ENCODE measurements around the gene ANXA1.

Gene ANXA1

DNA sequence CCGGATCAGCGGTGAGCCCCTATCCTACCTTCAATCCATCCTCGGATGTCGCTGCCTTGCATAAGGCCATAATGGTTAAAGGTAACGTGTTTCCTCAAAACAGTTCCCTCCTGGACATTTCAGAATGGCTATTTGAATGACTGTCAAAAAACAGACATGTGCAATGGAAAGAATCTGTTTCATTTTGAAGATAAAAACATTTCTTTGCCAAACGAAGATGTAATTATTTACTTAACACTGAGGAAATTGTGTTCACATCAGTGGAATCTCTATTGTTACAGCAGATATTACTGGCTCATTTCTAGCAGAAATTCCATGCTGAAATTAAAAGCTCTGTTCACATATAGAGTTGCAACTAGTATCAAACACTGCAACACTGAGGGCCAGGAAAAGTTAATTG is 7.1 kb downstream of the ANXA1 start:
- TF ChIP-seq CTCF (IDR thresholded peaks at IDR 0.05): no peak
- Histone ChIP-seq H3K27ac (peak overlapping the region; percentile 70), H3K9me3 (no peaks in the 10 kb centered on the region), H3K4me3 (ENCODE audit: low read depth in 1 of 2, low read length in 1 of 2) (no peak overlapping the region), H3K36me3 (peaks cover 54% of the 10 kb centered on the region), H3K4me1 (ENCODE audit: control insufficient read depth in 1 of 2, insufficient read depth in 1 of 2, low read depth in 1 of 2, low read length in 1 of 2) (peaks cover 49 to 54% of the 10 kb centered on the region in 2 experiments), H3K27me3 (no peaks in the 10 kb centered on the region)

DNA sequence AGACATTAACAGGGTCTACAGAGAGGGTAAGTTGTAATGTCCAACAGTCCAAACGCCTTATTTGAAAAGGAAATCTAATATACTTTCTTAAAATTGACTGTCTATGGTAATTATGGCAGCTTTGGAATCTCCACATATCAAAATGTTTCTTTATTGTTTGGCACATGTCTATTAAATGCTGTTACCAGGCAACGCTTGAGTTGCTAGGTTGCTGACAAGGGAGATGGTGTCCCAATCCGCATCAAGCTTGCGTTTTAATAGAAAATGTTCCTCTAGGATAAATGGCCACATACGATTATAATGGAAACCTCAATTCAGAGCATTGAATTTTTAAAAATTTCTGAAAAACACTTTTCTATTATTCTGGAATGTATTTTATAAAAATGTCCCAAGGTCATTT is 9.2 kb downstream of the ANXA1 start:
- no peak for TF ChIP-seq CTCF (IDR thresholded peaks at IDR 0.05)
- Histone ChIP-seq H3K9me3 (no peaks in the 10 kb centered on the region), H3K4me1 (ENCODE audit: control insufficient read depth in 1 of 2, insufficient read depth in 1 of 2, low read depth in 1 of 2, low read length in 1 of 2) (peaks cover 28 to 33% of the 10 kb centered on the region in 2 experiments), H3K27me3 (no peaks in the 10 kb centered on the region), H3K4me3 (ENCODE audit: low read depth in 1 of 2, low read length in 1 of 2) (no peak overlapping the region), H3K36me3 (peaks cover 75% of the 10 kb centered on the region), H3K27ac (peak overlapping the region; percentile 2)

DNA sequence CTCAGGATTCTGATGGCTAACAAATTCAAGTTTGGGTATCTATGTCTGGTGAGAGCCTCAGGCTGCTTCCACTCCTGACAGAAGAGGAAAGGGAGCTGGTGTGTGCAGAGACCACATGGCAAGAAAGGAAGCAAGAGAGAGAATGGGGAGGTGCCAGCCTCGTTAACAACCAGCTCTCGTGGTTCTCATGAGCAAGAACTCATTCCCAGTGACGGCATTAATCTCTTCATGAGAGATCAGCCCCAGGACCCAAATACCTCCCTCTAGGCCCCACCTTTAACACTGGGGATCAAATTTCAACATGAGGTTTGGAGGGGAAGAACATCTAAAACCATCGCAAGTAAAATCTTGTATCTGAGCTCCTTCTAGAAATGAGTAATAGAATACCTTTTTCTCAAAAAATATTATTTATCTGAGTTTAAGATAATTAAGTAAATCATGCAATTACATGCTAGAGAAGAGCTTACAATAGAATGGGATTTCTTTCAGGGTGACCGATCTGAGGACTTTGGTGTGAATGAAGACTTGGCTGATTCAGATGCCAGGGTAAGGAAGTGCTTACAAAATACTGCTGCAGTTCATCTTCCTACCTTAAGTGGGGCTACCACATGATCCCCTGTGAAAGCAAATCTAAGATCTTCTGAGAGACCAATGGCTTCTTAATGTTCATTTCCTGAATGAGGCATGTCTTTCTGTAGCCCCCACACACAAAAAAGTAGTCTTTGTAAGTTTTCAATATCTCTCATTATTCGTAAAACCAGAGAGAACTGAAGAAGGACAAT is 11.5 kb downstream of the ANXA1 start:
- H3K9me3 ChIP-seq: no peaks in the 10 kb centered on the region
- H3K4me1 ChIP-seq (ENCODE audit: control insufficient read depth in 1 of 2, insufficient read depth in 1 of 2, low read depth in 1 of 2, low read length in 1 of 2): peaks cover 13 to 14% of the 10 kb centered on the region in 2 experiments
- H3K27me3 ChIP-seq: no peaks in the 10 kb centered on the region
- no peak for TF ChIP-seq CTCF (IDR thresholded peaks at IDR 0.05)
- H3K27ac ChIP-seq: peak overlapping the region; percentile 53
- no peak overlapping the region for H3K4me3 ChIP-seq (ENCODE audit: low read depth in 1 of 2, low read length in 1 of 2)
- H3K36me3 ChIP-seq: peaks cover 95% of the 10 kb centered on the region

- no peak for TF ChIP-seq CTCF (IDR thresholded peaks at IDR 0.05)
- Histone ChIP-seq H3K4me1 (ENCODE audit: control insufficient read depth in 1 of 2, insufficient read depth in 1 of 2, low read depth in 1 of 2, low read length in 1 of 2) (peaks cover 11% of the 10 kb centered on the region in 2 experiments), H3K4me3 (ENCODE audit: low read depth in 1 of 2, low read length in 1 of 2) (no peak overlapping the region), H3K27ac (peak overlapping the region; percentile 9), H3K9me3 (no peaks in the 10 kb centered on the region), H3K27me3 (no peaks in the 10 kb centered on the region), H3K36me3 (peaks cover 88% of the 10 kb centered on the region)
Observed at GRCh38 chr9:73165911-73166310, 14.2 kb downstream of the ANXA1 start.

DNA sequence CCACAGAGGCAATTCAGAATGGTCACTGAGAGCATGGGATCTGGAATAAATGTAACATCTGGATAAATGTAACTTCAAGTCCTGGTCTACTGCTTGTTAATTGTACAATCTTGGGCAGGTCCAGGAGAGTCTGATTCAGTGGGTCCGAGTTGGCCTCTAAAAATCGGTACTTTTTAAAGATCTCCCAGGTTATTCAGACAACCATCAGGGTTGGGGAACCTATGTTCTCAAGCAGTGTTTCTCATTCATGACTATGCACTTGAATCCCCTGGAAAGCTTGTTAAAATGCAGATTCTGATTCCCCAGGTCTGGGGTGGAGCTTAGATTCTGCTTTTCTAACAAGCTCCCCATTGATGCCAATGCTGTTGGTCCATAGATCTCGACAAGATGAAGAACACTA is 14.8 kb downstream of the ANXA1 start:
- Histone ChIP-seq H3K27me3 (no peaks in the 10 kb centered on the region), H3K27ac (peak overlapping the region; percentile 71), H3K4me1 (ENCODE audit: control insufficient read depth in 1 of 2, insufficient read depth in 1 of 2, low read depth in 1 of 2, low read length in 1 of 2) (peaks cover 11% of the 10 kb centered on the region in 2 experiments), H3K36me3 (peaks cover 82% of the 10 kb centered on the region), H3K4me3 (ENCODE audit: low read depth in 1 of 2, low read length in 1 of 2) (no peak overlapping the region), H3K9me3 (no peaks in the 10 kb centered on the region)
- TF ChIP-seq CTCF (IDR thresholded peaks at IDR 0.05): no peak

All from neutrophil (primary cell).